ENCODE measurements around the gene SIK3.
"Not testable (repeated sequence)": the region's sequence is repeated elsewhere in the genome, so short reads cannot be mapped to it uniquely, and the experiment has no call there.

Gene SIK3

GRCh38 chr11:117045956-117046355, 52.3 kb downstream of the SIK3 start:
- no peak for DNase-seq (ENCODE audit: low spot score)

GRCh38 chr11:117045196-117045595, 53.0 kb downstream of the SIK3 start:
- DNase-seq (ENCODE audit: low spot score): no peak

GRCh38 chr11:117044287-117045035, 53.8 kb downstream of the SIK3 start:
- DNase-seq (ENCODE audit: low spot score): no peak

GRCh38 chr11:117042689-117043088, 55.5 kb downstream of the SIK3 start:
- DNase-seq (ENCODE audit: low spot score): no peak

GRCh38 chr11:117039900-117040299, 58.3 kb downstream of the SIK3 start:
- DNase-seq (ENCODE audit: low spot score): no peak

GRCh38 chr11:117039270-117039669, 59.0 kb downstream of the SIK3 start:
- DNase-seq (ENCODE audit: low spot score): no peak

GRCh38 chr11:117037975-117038350, 60.3 kb downstream of the SIK3 start:
- no peak for DNase-seq (ENCODE audit: low spot score)

GRCh38 chr11:117037279-117037974, 60.8 kb downstream of the SIK3 start:
- no peak for DNase-seq (ENCODE audit: low spot score)

GRCh38 chr11:117034901-117035300, 63.3 kb downstream of the SIK3 start:
- DNase-seq (ENCODE audit: low spot score): no peak

GRCh38 chr11:117026593-117027330, 71.5 kb downstream of the SIK3 start:
- no peak for DNase-seq (ENCODE audit: low spot score)

- not testable (repeated sequence) for DNase-seq (ENCODE audit: low spot score)
These were observed 74.5 kb downstream of the SIK3 start for GRCh38 chr11:117023707-117024106.

GRCh38 chr11:117023178-117023577, 75.0 kb downstream of the SIK3 start:
- DNase-seq (ENCODE audit: low spot score): no peak

GRCh38 chr11:117022526-117022925, 75.7 kb downstream of the SIK3 start:
- no peak for DNase-seq (ENCODE audit: low spot score)

GRCh38 chr11:117020869-117021564, 77.2 kb downstream of the SIK3 start:
- DNase-seq (ENCODE audit: low spot score): no peak

- no peak for DNase-seq (ENCODE audit: low spot score)
These were observed 77.9 kb downstream of the SIK3 start for GRCh38 chr11:117020287-117020686.

GRCh38 chr11:117019871-117020270, 78.4 kb downstream of the SIK3 start:
- DNase-seq (ENCODE audit: low spot score): no peak

- no peak for DNase-seq (ENCODE audit: low spot score)
These were observed 80.8 kb downstream of the SIK3 start for GRCh38 chr11:117017456-117017855.

GRCh38 chr11:117016747-117017146, 81.5 kb downstream of the SIK3 start:
- no peak for DNase-seq (ENCODE audit: low spot score)

GRCh38 chr11:117016246-117016645, 82.0 kb downstream of the SIK3 start:
- no peak for DNase-seq (ENCODE audit: low spot score)

- no peak for DNase-seq (ENCODE audit: low spot score)
These were observed 86.7 kb downstream of the SIK3 start for GRCh38 chr11:117011541-117011898.

GRCh38 chr11:117010808-117011540, 87.3 kb downstream of the SIK3 start:
- DNase-seq (ENCODE audit: low spot score): no peak

Measured in SK-N-DZ (cell line).